ENCODE results near the gene FRMD1. TPM values are rescaled to one million over a fixed set of nuclear protein-coding genes. Genes with fewer than 3 reads are reported as not detected.

The FRMD1 gene
- total RNA-seq, 2 experiments from 2014 or later = not detected

GRCh38 chr6:168047841-168048723, 30.9 kb downstream of the FRMD1 start:
- H3K9me3 Mint-ChIP-seq (ENCODE audit: low read depth) = no peaks in the 10 kb centered on the region
- ATAC-seq (no peak), DNase-seq (no peak)
- ChIA-PET POLR2A (no interaction called here), CTCF (no interaction called here)
- H3K27ac Mint-ChIP-seq = no peak overlapping the region
- intact Hi-C loops (cut with DNase I, micrococcal nuclease) = no loop called here
- H3K4me3 Mint-ChIP-seq = no peak overlapping the region
- no peaks in the 10 kb centered on the region for H3K27me3 Mint-ChIP-seq
- H3K36me3 Mint-ChIP-seq (ENCODE audit: low read depth) = no peaks in the 10 kb centered on the region
- no peaks in the 10 kb centered on the region for H3K4me1 Mint-ChIP-seq

GRCh38 chr6:168046696-168047095, 32.3 kb downstream of the FRMD1 start:
- CTCF ChIA-PET = no interaction called here
- no peak overlapping the region for H3K27ac Mint-ChIP-seq

GRCh38 chr6:168045706-168046620, 33.0 kb downstream of the FRMD1 start:
- DNase-seq = no peak
- H3K4me3 Mint-ChIP-seq = no peak overlapping the region
- POLR2A ChIA-PET = no interaction called here
- no peaks in the 10 kb centered on the region for H3K36me3 Mint-ChIP-seq (ENCODE audit: low read depth)
- no peaks in the 10 kb centered on the region for H3K9me3 Mint-ChIP-seq (ENCODE audit: low read depth)
- intact Hi-C loops (cut with DNase I, micrococcal nuclease) = no loop called here
- H3K4me1 Mint-ChIP-seq = no peaks in the 10 kb centered on the region
- H3K27ac Mint-ChIP-seq = no peak overlapping the region
- CTCF ChIA-PET = no interaction called here
- H3K27me3 Mint-ChIP-seq = no peaks in the 10 kb centered on the region
- no peak for ATAC-seq

More at GRCh38 chr6:168046696-168047095, 32.3 kb downstream of the FRMD1 start:
- POLR2A ChIA-PET = no interaction called here
- Mint-ChIP-seq H3K27me3 (no peaks in the 10 kb centered on the region), H3K9me3 (ENCODE audit: low read depth) (no peaks in the 10 kb centered on the region), H3K4me3 (no peak overlapping the region), H3K4me1 (no peaks in the 10 kb centered on the region), H3K36me3 (ENCODE audit: low read depth) (no peaks in the 10 kb centered on the region)
- DNase-seq (no peak), ATAC-seq (no peak)
- intact Hi-C loops (cut with DNase I, micrococcal nuclease) = no loop called here

GRCh38 chr6:168045141-168045691, 33.8 kb downstream of the FRMD1 start:
- Mint-ChIP-seq H3K36me3 (ENCODE audit: low read depth) (no peaks in the 10 kb centered on the region), H3K27ac (no peak overlapping the region), H3K9me3 (ENCODE audit: low read depth) (peaks cover 2% of the 10 kb centered on the region), H3K4me1 (no peaks in the 10 kb centered on the region), H3K4me3 (no peak overlapping the region), H3K27me3 (no peaks in the 10 kb centered on the region)
- DNase-seq (no peak), ATAC-seq (no peak)
- intact Hi-C loops (cut with DNase I, micrococcal nuclease) = no loop called here
- ChIA-PET CTCF (no interaction called here), POLR2A (no interaction called here)

- Mint-ChIP-seq H3K9me3 (ENCODE audit: low read depth) (peaks cover 3% of the 10 kb centered on the region), H3K27ac (no peak overlapping the region), H3K36me3 (ENCODE audit: low read depth) (no peaks in the 10 kb centered on the region), H3K27me3 (no peaks in the 10 kb centered on the region), H3K4me1 (no peaks in the 10 kb centered on the region), H3K4me3 (no peak overlapping the region)
- ChIA-PET CTCF (no interaction called here), POLR2A (no interaction called here)
- DNase-seq (no peak), ATAC-seq (no peak)
- intact Hi-C loops (cut with DNase I, micrococcal nuclease) = no loop called here
These were observed 34.4 kb downstream of the FRMD1 start for GRCh38 chr6:168044521-168045130.

GRCh38 chr6:168043848-168044415, 35.1 kb downstream of the FRMD1 start:
- intact Hi-C loops (cut with DNase I, micrococcal nuclease) = no loop called here
- Mint-ChIP-seq H3K27ac (no peak overlapping the region), H3K27me3 (no peaks in the 10 kb centered on the region), H3K36me3 (ENCODE audit: low read depth) (no peaks in the 10 kb centered on the region), H3K9me3 (ENCODE audit: low read depth) (peaks cover 5% of the 10 kb centered on the region), H3K4me1 (no peaks in the 10 kb centered on the region), H3K4me3 (no peak overlapping the region)
- DNase-seq (no peak), ATAC-seq (no peak)
- ChIA-PET CTCF (no interaction called here), POLR2A (no interaction called here)

- Mint-ChIP-seq H3K9me3 (ENCODE audit: low read depth) (peaks cover 11% of the 10 kb centered on the region), H3K27ac (no peak overlapping the region), H3K27me3 (no peaks in the 10 kb centered on the region), H3K36me3 (ENCODE audit: low read depth) (no peaks in the 10 kb centered on the region), H3K4me3 (no peak overlapping the region), H3K4me1 (no peaks in the 10 kb centered on the region)
- ATAC-seq (no peak), DNase-seq (no peak)
- ChIA-PET POLR2A (no interaction called here), CTCF (no interaction called here)
- intact Hi-C loops (cut with DNase I, micrococcal nuclease) = no loop called here
These were observed 35.7 kb downstream of the FRMD1 start for GRCh38 chr6:168043193-168043847.

- H3K36me3 Mint-ChIP-seq (ENCODE audit: low read depth) = no peaks in the 10 kb centered on the region
- POLR2A ChIA-PET = no interaction called here
- no peaks in the 10 kb centered on the region for H3K27me3 Mint-ChIP-seq
- H3K27ac Mint-ChIP-seq = no peak overlapping the region
- H3K4me3 Mint-ChIP-seq = no peak overlapping the region
- H3K9me3 Mint-ChIP-seq (ENCODE audit: low read depth) = peaks cover 12% of the 10 kb centered on the region
- CTCF ChIA-PET = no interaction called here
- no peaks in the 10 kb centered on the region for H3K4me1 Mint-ChIP-seq
- DNase-seq (no peak), ATAC-seq (no peak)
- intact Hi-C loops (cut with DNase I, micrococcal nuclease) = no loop called here
These were observed 36.4 kb downstream of the FRMD1 start for GRCh38 chr6:168042426-168043192.

- CTCF ChIA-PET = no interaction called here
- peaks cover 14% of the 10 kb centered on the region for H3K9me3 Mint-ChIP-seq (ENCODE audit: low read depth)
- no peak overlapping the region for H3K4me3 Mint-ChIP-seq
- intact Hi-C loops (cut with DNase I, micrococcal nuclease) = no loop called here
- POLR2A ChIA-PET = no interaction called here
- H3K4me1 Mint-ChIP-seq = no peaks in the 10 kb centered on the region
- ATAC-seq (no peak), DNase-seq (no peak)
- H3K27me3 Mint-ChIP-seq = peaks cover 3% of the 10 kb centered on the region
- H3K36me3 Mint-ChIP-seq (ENCODE audit: low read depth) = no peaks in the 10 kb centered on the region
- no peak overlapping the region for H3K27ac Mint-ChIP-seq
These were observed 37.1 kb downstream of the FRMD1 start for GRCh38 chr6:168041928-168042327.

- no peaks in the 10 kb centered on the region for H3K36me3 Mint-ChIP-seq (ENCODE audit: low read depth)
- ChIA-PET CTCF (no interaction called here), POLR2A (no interaction called here)
- H3K4me3 Mint-ChIP-seq = no peak overlapping the region
- H3K9me3 Mint-ChIP-seq (ENCODE audit: low read depth) = peaks cover 16% of the 10 kb centered on the region
- H3K27ac Mint-ChIP-seq = no peak overlapping the region
- DNase-seq (no peak), ATAC-seq (no peak)
- H3K27me3 Mint-ChIP-seq = peaks cover 10% of the 10 kb centered on the region
- intact Hi-C loops (cut with DNase I, micrococcal nuclease) = no loop called here
- H3K4me1 Mint-ChIP-seq = peaks cover 2% of the 10 kb centered on the region
These were observed 38.0 kb downstream of the FRMD1 start for GRCh38 chr6:168040856-168041496.
